T-helper 2 cell treated with Interferon-gamma antibody and Interleukin-4, amounts not matched to agents 5 μg/mL and 100 μg/mL, for 36 hours (primary cell): Measurements from ENCODE around the gene ASB15.
"Not testable (repeated sequence)": the region's sequence is repeated elsewhere in the genome, so short reads cannot be mapped to it uniquely, and the experiment has no call there.

Experiments
- DNase-seq: peaks from one replicate; pipeline ENCODE4 v3.0.0; 2021; ENCODE audit warnings: low spot score
- H3K27ac Mint-ChIP-seq: one replicate; pipeline ENCODE4 v1.8.0; 2021; ENCODE audit warnings: mild to moderate bottlenecking, mixed read lengths
- H3K27me3 Mint-ChIP-seq: one replicate; pipeline ENCODE4 v1.8.0; 2021; ENCODE audit warnings: low read depth, mixed read lengths
- H3K36me3 Mint-ChIP-seq: one replicate; pipeline ENCODE4 v1.8.0; 2021; ENCODE audit warnings: low read depth, mixed read lengths
- H3K4me1 Mint-ChIP-seq: one replicate; pipeline ENCODE4 v1.8.0; 2021; ENCODE audit warnings: low read depth, mixed read lengths
- H3K4me3 Mint-ChIP-seq: one replicate; pipeline ENCODE4 v1.8.0; 2022; ENCODE audit warnings: mild to moderate bottlenecking, moderate library complexity, mixed read lengths
- H3K9me3 Mint-ChIP-seq: one replicate; pipeline ENCODE4 v1.8.0; 2021; ENCODE audit warnings: mixed read lengths

The ASB15 gene

GRCh38 chr7:123634011-123634573 lies 32.5 kb downstream of the ASB15 start:
- H3K9me3 Mint-ChIP-seq, DNase-seq, H3K36me3 Mint-ChIP-seq, H3K27ac Mint-ChIP-seq, H3K27me3 Mint-ChIP-seq, H3K4me3 Mint-ChIP-seq, H3K4me1 Mint-ChIP-seq: not testable (repeated sequence)

GRCh38 chr7:123635551-123636359 lies 34.1 kb downstream of the ASB15 start:
- Mint-ChIP-seq H3K9me3 (no peaks in the 10 kb centered on the region), H3K4me1 (no peaks in the 10 kb centered on the region), H3K27ac (no peak overlapping the region), H3K27me3 (peaks cover 10% of the 10 kb centered on the region), H3K4me3 (no peak overlapping the region), H3K36me3 (no peaks in the 10 kb centered on the region)
- no peak for DNase-seq

GRCh38 chr7:123637203-123637602 lies 35.6 kb downstream of the ASB15 start:
- H3K27ac Mint-ChIP-seq: no peak overlapping the region
- H3K36me3 Mint-ChIP-seq: no peaks in the 10 kb centered on the region
- peaks cover 14% of the 10 kb centered on the region for H3K27me3 Mint-ChIP-seq
- H3K4me3 Mint-ChIP-seq: no peak overlapping the region
- no peak for DNase-seq
- H3K9me3 Mint-ChIP-seq: no peaks in the 10 kb centered on the region
- H3K4me1 Mint-ChIP-seq: no peaks in the 10 kb centered on the region

GRCh38 chr7:123637878-123638277 lies 36.3 kb downstream of the ASB15 start:
- no peaks in the 10 kb centered on the region for H3K4me1 Mint-ChIP-seq
- H3K9me3 Mint-ChIP-seq: no peaks in the 10 kb centered on the region
- no peak for DNase-seq
- H3K27ac Mint-ChIP-seq: no peak overlapping the region
- H3K36me3 Mint-ChIP-seq: no peaks in the 10 kb centered on the region
- H3K4me3 Mint-ChIP-seq: no peak overlapping the region
- peaks cover 18% of the 10 kb centered on the region for H3K27me3 Mint-ChIP-seq

GRCh38 chr7:123639631-123640030 lies 38.0 kb downstream of the ASB15 start:
- DNase-seq: no peak
- Mint-ChIP-seq H3K9me3 (no peaks in the 10 kb centered on the region), H3K36me3 (no peaks in the 10 kb centered on the region), H3K4me3 (no peak overlapping the region), H3K27me3 (peaks cover 26% of the 10 kb centered on the region), H3K4me1 (no peaks in the 10 kb centered on the region), H3K27ac (no peak overlapping the region)

- no peak for DNase-seq
- no peaks in the 10 kb centered on the region for H3K4me1 Mint-ChIP-seq
- H3K4me3 Mint-ChIP-seq: no peak overlapping the region
- no peak overlapping the region for H3K27ac Mint-ChIP-seq
- peaks cover 31% of the 10 kb centered on the region for H3K27me3 Mint-ChIP-seq
- H3K36me3 Mint-ChIP-seq: no peaks in the 10 kb centered on the region
- no peaks in the 10 kb centered on the region for H3K9me3 Mint-ChIP-seq
Observed at GRCh38 chr7:123640583-123640982, 39.0 kb downstream of the ASB15 start.

GRCh38 chr7:123641901-123642300 lies 40.3 kb downstream of the ASB15 start:
- Mint-ChIP-seq H3K36me3 (no peaks in the 10 kb centered on the region), H3K4me3 (no peak overlapping the region), H3K9me3 (no peaks in the 10 kb centered on the region), H3K27me3 (peaks cover 30% of the 10 kb centered on the region), H3K27ac (no peak overlapping the region), H3K4me1 (no peaks in the 10 kb centered on the region)
- no peak for DNase-seq

GRCh38 chr7:123643495-123644441 lies 42.1 kb downstream of the ASB15 start:
- DNase-seq: no peak
- no peak overlapping the region for H3K4me3 Mint-ChIP-seq
- H3K27ac Mint-ChIP-seq: no peak overlapping the region
- no peaks in the 10 kb centered on the region for H3K36me3 Mint-ChIP-seq
- peaks cover 26% of the 10 kb centered on the region for H3K27me3 Mint-ChIP-seq
- H3K4me1 Mint-ChIP-seq: no peaks in the 10 kb centered on the region
- no peaks in the 10 kb centered on the region for H3K9me3 Mint-ChIP-seq

- Mint-ChIP-seq H3K36me3 (no peaks in the 10 kb centered on the region), H3K9me3 (no peaks in the 10 kb centered on the region), H3K4me1 (no peaks in the 10 kb centered on the region), H3K27ac (no peak overlapping the region), H3K27me3 (peaks cover 26% of the 10 kb centered on the region), H3K4me3 (no peak overlapping the region)
- DNase-seq: no peak
Observed at GRCh38 chr7:123645516-123645915, 43.9 kb downstream of the ASB15 start.

GRCh38 chr7:123647106-123647730 lies 45.6 kb downstream of the ASB15 start:
- Mint-ChIP-seq H3K36me3 (no peaks in the 10 kb centered on the region), H3K4me3 (no peak overlapping the region), H3K9me3 (no peaks in the 10 kb centered on the region), H3K4me1 (no peaks in the 10 kb centered on the region), H3K27me3 (peaks cover 24% of the 10 kb centered on the region), H3K27ac (no peak overlapping the region)
- no peak for DNase-seq

- no peak overlapping the region for H3K27ac Mint-ChIP-seq
- H3K4me1 Mint-ChIP-seq: no peaks in the 10 kb centered on the region
- no peaks in the 10 kb centered on the region for H3K9me3 Mint-ChIP-seq
- H3K36me3 Mint-ChIP-seq: no peaks in the 10 kb centered on the region
- no peak overlapping the region for H3K4me3 Mint-ChIP-seq
- H3K27me3 Mint-ChIP-seq: peaks cover 9% of the 10 kb centered on the region
- no peak for DNase-seq
Observed at GRCh38 chr7:123649964-123650363, 48.3 kb downstream of the ASB15 start.

GRCh38 chr7:123650595-123650994 lies 49.0 kb downstream of the ASB15 start:
- H3K27ac Mint-ChIP-seq: no peak overlapping the region
- no peak for DNase-seq
- H3K9me3 Mint-ChIP-seq: no peaks in the 10 kb centered on the region
- H3K36me3 Mint-ChIP-seq: no peaks in the 10 kb centered on the region
- peaks cover 6% of the 10 kb centered on the region for H3K27me3 Mint-ChIP-seq
- H3K4me1 Mint-ChIP-seq: no peaks in the 10 kb centered on the region
- H3K4me3 Mint-ChIP-seq: no peak overlapping the region

GRCh38 chr7:123652406-123652805 lies 50.8 kb downstream of the ASB15 start:
- no peak overlapping the region for H3K27ac Mint-ChIP-seq
- no peak for DNase-seq
- H3K27me3 Mint-ChIP-seq: peaks cover 4% of the 10 kb centered on the region
- no peaks in the 10 kb centered on the region for H3K9me3 Mint-ChIP-seq
- H3K36me3 Mint-ChIP-seq: no peaks in the 10 kb centered on the region
- H3K4me1 Mint-ChIP-seq: no peaks in the 10 kb centered on the region
- H3K4me3 Mint-ChIP-seq: no peak overlapping the region

GRCh38 chr7:123653162-123653561 lies 51.5 kb downstream of the ASB15 start:
- Mint-ChIP-seq H3K9me3 (no peaks in the 10 kb centered on the region), H3K27me3 (peaks cover 4% of the 10 kb centered on the region), H3K4me1 (no peaks in the 10 kb centered on the region), H3K36me3 (no peaks in the 10 kb centered on the region), H3K27ac (no peak overlapping the region), H3K4me3 (no peak overlapping the region)
- DNase-seq: no peak
